GM21381 (cell line): ENCODE data around the gene INTS12.
"Not testable (repeated sequence)": the region's sequence is repeated elsewhere in the genome, so short reads cannot be mapped to it uniquely, and the experiment has no call there.

ENCODE experiments used
- ATAC-seq: cut with Tn5 transposase; IDR thresholded peaks from one replicate; pipeline ENCODE4 v1.9.1; 2021; ENCODE audit warnings: mild to moderate bottlenecking, moderate library complexity; ENCODE audit not compliant: unreplicated experiment

The INTS12 gene

GRCh38 chr4:105694812-105695211 is 13.7 kb downstream of the INTS12 start:
- ATAC-seq = not testable (repeated sequence)

GRCh38 chr4:105686571-105686970 is 21.9 kb downstream of the INTS12 start:
- ATAC-seq = no peak

GRCh38 chr4:105683038-105683437 is 25.5 kb downstream of the INTS12 start:
- no peak for ATAC-seq

- no peak for ATAC-seq
These were observed 29.3 kb downstream of the INTS12 start for GRCh38 chr4:105679186-105679585.

- no peak for ATAC-seq
These were observed 30.8 kb downstream of the INTS12 start for GRCh38 chr4:105677709-105678108.

- ATAC-seq = no peak
These were observed 34.5 kb downstream of the INTS12 start for GRCh38 chr4:105674011-105674410.

GRCh38 chr4:105671301-105671700 is 37.2 kb downstream of the INTS12 start:
- no peak for ATAC-seq

- no peak for ATAC-seq
These were observed 37.8 kb downstream of the INTS12 start for GRCh38 chr4:105670684-105671083.

GRCh38 chr4:105666693-105667092 is 41.8 kb downstream of the INTS12 start:
- ATAC-seq = no peak

- ATAC-seq = no peak
These were observed 45.4 kb downstream of the INTS12 start for GRCh38 chr4:105662935-105663675.

GRCh38 chr4:105661028-105661427 is 47.5 kb downstream of the INTS12 start:
- ATAC-seq = no peak

GRCh38 chr4:105659190-105659589 is 49.3 kb downstream of the INTS12 start:
- ATAC-seq = no peak

GRCh38 chr4:105657117-105657765 is 51.2 kb downstream of the INTS12 start:
- ATAC-seq = no peak

GRCh38 chr4:105652286-105652888 is 56.1 kb downstream of the INTS12 start:
- ATAC-seq = no peak

- no peak for ATAC-seq
These were observed 56.6 kb downstream of the INTS12 start for GRCh38 chr4:105651884-105652283.

GRCh38 chr4:105650190-105650589 is 58.3 kb downstream of the INTS12 start:
- no peak for ATAC-seq

- no peak for ATAC-seq
These were observed 63.0 kb downstream of the INTS12 start for GRCh38 chr4:105645440-105645839.

- ATAC-seq = no peak
These were observed 64.2 kb downstream of the INTS12 start for GRCh38 chr4:105644257-105644656.

- no peak for ATAC-seq
These were observed 66.6 kb downstream of the INTS12 start for GRCh38 chr4:105641845-105642244.

- peak; percentile 84 for ATAC-seq
These were observed 70.9 kb downstream of the INTS12 start for GRCh38 chr4:105637408-105638176.

GRCh38 chr4:105634402-105635080 is 73.9 kb downstream of the INTS12 start:
- ATAC-seq = no peak
